OCI-LY1 (cell line): ENCODE data around the gene WWC2.

ENCODE experiments used
- H2AFZ ChIP-seq: fragments of 200-600 bp; sonication (generic), shearing (Covaris generic); 2 replicates; pipeline ENCODE4 v1.6.0; 2014; ENCODE audit warnings: antibody characterized with exemption, mild to moderate bottlenecking, low read length
- H3F3A ChIP-seq: fragments of 200-600 bp; sonication (generic), shearing (Covaris generic); 2 replicates; pipeline ENCODE4 v1.6.0; 2014; ENCODE audit warnings: mild to moderate bottlenecking, antibody characterized with exemption, low read length, moderate library complexity; ENCODE audit not compliant: insufficient read depth
- H3K27ac ChIP-seq: fragments of 200-600 bp; sonication (generic); 2 replicates; pipeline ENCODE4 v1.5.1; 2014; ENCODE audit warnings: low read length, mixed run types, mild to moderate bottlenecking, low read depth; ENCODE audit not compliant: poor library complexity, severe bottlenecking
- H3K27me3 ChIP-seq: fragments of 200-600 bp; sonication (generic); 2 replicates; pipeline ENCODE4 v1.6.0; 2014; ENCODE audit warnings: antibody characterized with exemption, mild to moderate bottlenecking, low read length, moderate library complexity; ENCODE audit not compliant: insufficient read depth
- H3K36me3 ChIP-seq: fragments of 200-600 bp; sonication (generic); 2 replicates; pipeline ENCODE4 v1.6.1; 2014; ENCODE audit warnings: mild to moderate bottlenecking, antibody characterized with exemption, low read length, moderate library complexity, mixed read lengths; ENCODE audit not compliant: insufficient read depth
- H3K4me1 ChIP-seq: fragments of 200-600 bp; sonication (generic); 2 replicates; pipeline ENCODE4 v1.5.1; 2014; ENCODE audit warnings: mild to moderate bottlenecking, low read length, moderate library complexity; ENCODE audit not compliant: insufficient read depth, severe bottlenecking
- H3K4me2 ChIP-seq: fragments of 200-600 bp; sonication (generic), shearing (Covaris generic); 2 replicates; pipeline ENCODE4 v1.6.1; 2014; ENCODE audit warnings: low read length
- H3K4me3 ChIP-seq: fragments of 200-600 bp; sonication (generic); 2 replicates; pipeline ENCODE4 v1.5.1; 2014; ENCODE audit warnings: low read length, low read depth, mild to moderate bottlenecking, mixed read lengths; ENCODE audit not compliant: poor library complexity, severe bottlenecking
- H3K79me2 ChIP-seq: fragments of 200-600 bp; shearing (Covaris generic); 2 replicates; pipeline ENCODE4 v1.6.1; 2016; ENCODE audit warnings: mixed run types, low read length, mixed read lengths; ENCODE audit not compliant: insufficient read depth
- H3K9ac ChIP-seq: fragments of 200-600 bp; sonication (generic), shearing (Covaris generic); 2 replicates; pipeline ENCODE4 v1.6.1; 2014; ENCODE audit warnings: mild to moderate bottlenecking, low read length, mixed read lengths
- H3K9me2 ChIP-seq: fragments of 200-600 bp; sonication (generic), shearing (Covaris generic); 2 replicates; pipeline ENCODE4 v1.6.1; 2014; ENCODE audit warnings: low read depth, mild to moderate bottlenecking, low read length, mixed read lengths
- H3K9me3 ChIP-seq: fragments of 200-600 bp; shearing (Covaris generic); 2 replicates; pipeline ENCODE4 v1.6.1; 2014; ENCODE audit warnings: low read length, mixed read lengths
- H4K20me1 ChIP-seq: fragments of 200-600 bp; sonication (generic), shearing (Covaris generic); 2 replicates; pipeline ENCODE4 v1.6.0; 2016; ENCODE audit warnings: mild to moderate bottlenecking, low read length; ENCODE audit not compliant: insufficient read depth
- CTCF ChIP-seq: fragments of 200-600 bp; sonication (generic), shearing (Covaris generic); IDR thresholded peaks from 2 replicates; pipeline ENCODE4 v1.5.1; 2017; ENCODE audit warnings: mild to moderate bottlenecking, antibody characterized with exemption, low read length, moderate library complexity, mixed read lengths
- EZH2 ChIP-seq: fragments of 200-600 bp; sonication (generic), shearing (Covaris generic); IDR thresholded peaks from 2 replicates; pipeline ENCODE4 v1.8.0; 2017; ENCODE audit warnings: borderline replicate concordance, mixed run types, mild to moderate bottlenecking, antibody characterized with exemption, low read length, moderate library complexity, mixed read lengths

WWC2 gene

GRCh38 chr4:183321079-183321478 lies 222.0 kb downstream of the WWC2 start:
- Histone ChIP-seq H2AFZ (no peak overlapping the region), H3K9me3 (no peaks in the 10 kb centered on the region), H3K27ac (no peak overlapping the region), H3K4me1 (no peaks in the 10 kb centered on the region), H3K4me2 (no peak overlapping the region), H3K9me2 (no peaks in the 10 kb centered on the region), H3K4me3 (no peak overlapping the region), H3K79me2 (no peaks in the 10 kb centered on the region), H3K27me3 (no peaks in the 10 kb centered on the region), H3F3A (no peaks in the 10 kb centered on the region), H3K9ac (no peak overlapping the region), H4K20me1 (no peaks in the 10 kb centered on the region), H3K36me3 (no peaks in the 10 kb centered on the region)
- TF ChIP-seq EZH2 (no peak), CTCF (no peak)

- Histone ChIP-seq H3K27me3 (no peaks in the 10 kb centered on the region), H3F3A (no peaks in the 10 kb centered on the region), H3K4me3 (no peak overlapping the region), H3K36me3 (no peaks in the 10 kb centered on the region), H3K4me2 (no peak overlapping the region), H2AFZ (no peak overlapping the region), H3K9me2 (no peaks in the 10 kb centered on the region), H3K9ac (no peak overlapping the region), H3K4me1 (no peaks in the 10 kb centered on the region), H3K79me2 (no peaks in the 10 kb centered on the region), H3K9me3 (no peaks in the 10 kb centered on the region), H3K27ac (no peak overlapping the region), H4K20me1 (no peaks in the 10 kb centered on the region)
- no peak for TF ChIP-seq EZH2
- TF ChIP-seq CTCF, result no peak
Measured at GRCh38 chr4:183321516-183321915, 222.5 kb downstream of the WWC2 start.

- Histone ChIP-seq H3K4me3 (no peak within 1 kb of the TSS), H4K20me1 (no peaks in the 10 kb centered on the region), H3K36me3 (no peaks in the 10 kb centered on the region), H3K9ac (no peak within 1 kb of the TSS), H3K79me2 (no peaks in the 10 kb centered on the region), H3K27me3 (no peaks in the 10 kb centered on the region), H3F3A (no peaks in the 10 kb centered on the region), H3K9me3 (no peaks in the 10 kb centered on the region), H3K4me2 (no peak within 1 kb of the TSS), H2AFZ (no peak within 1 kb of the TSS), H3K27ac (no peak within 1 kb of the TSS), H3K4me1 (no peaks in the 10 kb centered on the region), H3K9me2 (no peaks in the 10 kb centered on the region)
- TF ChIP-seq CTCF (no peak), EZH2 (no peak)
Measured at GRCh38 chr4:183322326-183322725, 223.3 kb downstream of the WWC2 start, which contains the start of gene CLDN24. Gene CLDN24, minus strand, starts transcription at chr4:183322426. Its CDS starts 0 bp downstream, at chr4:183322426.
